Chondrocyte (in vitro differentiated cells): ENCODE data around the gene HS6ST3. TPM values are rescaled to one million over a fixed set of nuclear protein-coding genes. Genes with fewer than 3 reads are reported as not detected.
"Not testable (repeated sequence)": the region's sequence is repeated elsewhere in the genome, so short reads cannot be mapped to it uniquely, and the experiment has no call there.

ENCODE experiments used
- DNase-seq: peaks from one replicate; pipeline ENCODE4 v3.0.0; 2021; ENCODE audit warnings: mixed read lengths, low spot score
- H3K27ac Mint-ChIP-seq: one replicate; pipeline ENCODE4 v1.8.0; 2021; ENCODE audit warnings: mild to moderate bottlenecking, moderate library complexity, mixed read lengths; ENCODE audit not compliant: unreplicated experiment
- H3K27me3 Mint-ChIP-seq: 2 replicates; pipeline ENCODE4 v1.8.0; 2021; ENCODE audit warnings: low read depth, mixed read lengths
- H3K36me3 Mint-ChIP-seq: 2 replicates; pipeline ENCODE4 v1.8.0; 2021; ENCODE audit warnings: low read depth, mixed read lengths
- H3K4me1 Mint-ChIP-seq: 2 replicates; pipeline ENCODE4 v1.8.0; 2021; ENCODE audit warnings: low read depth, mild to moderate bottlenecking, mixed read lengths
- H3K4me3 Mint-ChIP-seq: one replicate; pipeline ENCODE4 v1.8.0; 2021; ENCODE audit warnings: mild to moderate bottlenecking, moderate library complexity, mixed read lengths; ENCODE audit not compliant: unreplicated experiment
- H3K9me3 Mint-ChIP-seq: 2 replicates; pipeline ENCODE4 v1.8.0; 2021; ENCODE audit warnings: low read depth, mixed read lengths
- CTCF ChIP-seq: fragments of 200-600 bp; sonication (generic); IDR thresholded peaks from 2 replicates; pipeline ENCODE4 v1.5.0; 2021; ENCODE audit warnings: antibody characterized with exemption, mild to moderate bottlenecking, moderate library complexity
- total RNA-seq: library from RNA; stranded (reverse); gene quantifications from 3 replicates; pipeline ENCODE4 v1.2.1, GENCODE V29; 2021

HS6ST3 gene
- total RNA-seq, 1 donor from 2014 or later = not detected

GRCh38 chr13:96771486-96772367 is 681.8 kb downstream of the HS6ST3 start:
- H3K4me3 Mint-ChIP-seq = no peak overlapping the region
- H3K27ac Mint-ChIP-seq = peak overlapping the region; percentile 6
- H3K9me3 Mint-ChIP-seq = no peaks in the 10 kb centered on the region
- no peak for TF ChIP-seq CTCF
- H3K4me1 Mint-ChIP-seq = peaks cover 3% of the 10 kb centered on the region
- no peak for DNase-seq
- H3K36me3 Mint-ChIP-seq = no peaks in the 10 kb centered on the region
- H3K27me3 Mint-ChIP-seq = peaks cover 6% of the 10 kb centered on the region

DNA sequence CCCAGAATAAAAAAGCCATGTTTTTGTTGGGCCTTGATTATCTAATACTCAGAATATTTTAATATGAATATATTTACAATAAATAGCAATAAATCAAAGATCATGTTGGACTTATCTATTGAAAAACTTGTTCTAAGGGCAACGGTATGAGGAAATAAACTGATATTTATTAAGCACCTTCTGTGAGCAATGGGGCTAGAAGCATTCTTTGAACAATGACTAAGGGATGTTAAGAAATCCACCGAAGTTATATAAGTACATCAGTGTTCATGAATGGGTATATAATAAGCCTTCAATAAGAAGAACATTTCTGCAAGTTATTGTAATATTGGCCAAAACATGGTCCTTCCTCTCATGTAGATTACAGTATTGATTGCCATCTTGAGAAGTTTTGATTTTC is 682.5 kb downstream of the HS6ST3 start:
- Mint-ChIP-seq H3K9me3 (peaks cover 5% of the 10 kb centered on the region), H3K27me3 (peaks cover 6% of the 10 kb centered on the region), H3K4me3 (no peak overlapping the region), H3K36me3 (peaks cover 2% of the 10 kb centered on the region), H3K4me1 (peaks cover 3% of the 10 kb centered on the region), H3K27ac (no peak overlapping the region)
- TF ChIP-seq CTCF = no peak
- DNase-seq = no peak

- H3K27me3 Mint-ChIP-seq, H3K36me3 Mint-ChIP-seq, H3K4me3 Mint-ChIP-seq, H3K27ac Mint-ChIP-seq, DNase-seq, H3K4me1 Mint-ChIP-seq: not testable (repeated sequence)
- peaks cover 15% of the 10 kb centered on the region for H3K9me3 Mint-ChIP-seq
Observed at GRCh38 chr13:96778302-96778701, 688.4 kb downstream of the HS6ST3 start.

- Mint-ChIP-seq H3K9me3 (peaks cover 15% of the 10 kb centered on the region), H3K4me3 (no peak overlapping the region), H3K36me3 (peaks cover 6% of the 10 kb centered on the region), H3K27me3 (peaks cover 2% of the 10 kb centered on the region), H3K4me1 (peaks cover 4% of the 10 kb centered on the region), H3K27ac (no peak overlapping the region)
- TF ChIP-seq CTCF = no peak
- DNase-seq = no peak
Observed at GRCh38 chr13:96779691-96780090, 689.8 kb downstream of the HS6ST3 start.

GRCh38 chr13:96780105-96780504 is 690.2 kb downstream of the HS6ST3 start:
- TF ChIP-seq CTCF = no peak
- Mint-ChIP-seq H3K27me3 (peaks cover 1% of the 10 kb centered on the region), H3K27ac (no peak overlapping the region), H3K9me3 (peaks cover 15% of the 10 kb centered on the region), H3K36me3 (peaks cover 6% of the 10 kb centered on the region), H3K4me3 (no peak overlapping the region), H3K4me1 (peaks cover 4% of the 10 kb centered on the region)
- no peak for DNase-seq

- no peak for DNase-seq
- H3K27ac Mint-ChIP-seq = no peak overlapping the region
- TF ChIP-seq CTCF = no peak
- H3K4me1 Mint-ChIP-seq = peaks cover 4% of the 10 kb centered on the region
- no peak overlapping the region for H3K4me3 Mint-ChIP-seq
- H3K27me3 Mint-ChIP-seq = peaks cover 1% of the 10 kb centered on the region
- peaks cover 6% of the 10 kb centered on the region for H3K36me3 Mint-ChIP-seq
- H3K9me3 Mint-ChIP-seq = peaks cover 15% of the 10 kb centered on the region
Observed at GRCh38 chr13:96781141-96781540, 691.2 kb downstream of the HS6ST3 start.
